H54 (cell line): ENCODE measurements around the gene LMF2.

Source experiments
- DNase-seq: peaks from one replicate; pipeline ENCODE4 v3.0.0; 2011; ENCODE audit warnings: low spot score, mixed read lengths; ENCODE audit not compliant: insufficient read length
- FAIRE-seq: peaks from 3 replicates; lab custom pipeline; 2011; peaks lifted over from hg19 to GRCh38; lab: Jason Lieb, UNC
- POLR2A ChIP-seq: IDR thresholded peaks from 2 replicates; pipeline ENCODE4 v1.6.1; 2011; ENCODE audit warnings: low read depth, mild to moderate bottlenecking, low read length

Gene LMF2

GRCh38 chr22:50469377-50470305 lies 37.9 kb downstream of the LMF2 start:
- FAIRE-seq (no peak), DNase-seq (peak; percentile 79)
- no peak for TF ChIP-seq POLR2A

GRCh38 chr22:50468626-50469025 lies 38.9 kb downstream of the LMF2 start:
- no peak for TF ChIP-seq POLR2A
- no peak for FAIRE-seq
- DNase-seq = no peak

GRCh38 chr22:50467773-50468440 lies 39.6 kb downstream of the LMF2 start:
- no peak for FAIRE-seq
- TF ChIP-seq POLR2A = no peak
- no peak for DNase-seq

- DNase-seq (no peak), FAIRE-seq (no peak)
- TF ChIP-seq POLR2A = no peak
These were observed 40.2 kb downstream of the LMF2 start for GRCh38 chr22:50467341-50467740.

- TF ChIP-seq POLR2A = no peak
- FAIRE-seq = no peak
- DNase-seq = no peak
These were observed 42.2 kb downstream of the LMF2 start for GRCh38 chr22:50465066-50465930.

- no peak for TF ChIP-seq POLR2A
- FAIRE-seq (no peak), DNase-seq (no peak)
These were observed 43.1 kb downstream of the LMF2 start for GRCh38 chr22:50464451-50464850.

- no peak for DNase-seq
- TF ChIP-seq POLR2A = no peak
- no peak for FAIRE-seq
These were observed 44.2 kb downstream of the LMF2 start for GRCh38 chr22:50463188-50463900.

- DNase-seq = no peak
- no peak for TF ChIP-seq POLR2A
- no peak for FAIRE-seq
These were observed 45.4 kb downstream of the LMF2 start for GRCh38 chr22:50461979-50462540.

- no peak for TF ChIP-seq POLR2A
- DNase-seq (no peak), FAIRE-seq (no peak)
These were observed 46.0 kb downstream of the LMF2 start for GRCh38 chr22:50461536-50461935.

- FAIRE-seq = no peak
- TF ChIP-seq POLR2A = no peak
- DNase-seq = no peak
These were observed 46.6 kb downstream of the LMF2 start for GRCh38 chr22:50460938-50461337.

- no peak for DNase-seq
- no peak for FAIRE-seq
- TF ChIP-seq POLR2A = no peak
These were observed 47.9 kb downstream of the LMF2 start for GRCh38 chr22:50459496-50460140.

- no peak for TF ChIP-seq POLR2A
- FAIRE-seq = no peak
- no peak for DNase-seq
These were observed 48.5 kb downstream of the LMF2 start for GRCh38 chr22:50459016-50459415.
